HT-29 (cell line): ENCODE data around the gene STK24. TPM values are rescaled to one million over a fixed set of nuclear protein-coding genes. Genes with fewer than 3 reads are reported as not detected.

ENCODE experiments used
- DNase-seq: peaks from one replicate; pipeline ENCODE4 v3.0.0-alpha.2; 2015; ENCODE audit warnings: low spot score
- total RNA-seq: library from RNA; depleted of rRNA; stranded (reverse); fragments of >200 nt; shearing (Covaris generic); gene quantifications from 2 replicates; pipeline ENCODE4 v1.2.3, GENCODE V29; 2014

STK24 gene
- total RNA-seq, 1 experiment from 2014 or later, result 113 TPM

GRCh38 chr13:98475522-98475921, 101.4 kb downstream of the STK24 start:
- DNase-seq, result no peak

GRCh38 chr13:98474761-98475160, 102.1 kb downstream of the STK24 start:
- DNase-seq, result no peak

- DNase-seq, result no peak
Measured at GRCh38 chr13:98474292-98474691, 102.6 kb downstream of the STK24 start.

GRCh38 chr13:98473788-98474144, 103.1 kb downstream of the STK24 start:
- no peak for DNase-seq

GRCh38 chr13:98473135-98473787, 103.6 kb downstream of the STK24 start:
- no peak for DNase-seq

DNA sequence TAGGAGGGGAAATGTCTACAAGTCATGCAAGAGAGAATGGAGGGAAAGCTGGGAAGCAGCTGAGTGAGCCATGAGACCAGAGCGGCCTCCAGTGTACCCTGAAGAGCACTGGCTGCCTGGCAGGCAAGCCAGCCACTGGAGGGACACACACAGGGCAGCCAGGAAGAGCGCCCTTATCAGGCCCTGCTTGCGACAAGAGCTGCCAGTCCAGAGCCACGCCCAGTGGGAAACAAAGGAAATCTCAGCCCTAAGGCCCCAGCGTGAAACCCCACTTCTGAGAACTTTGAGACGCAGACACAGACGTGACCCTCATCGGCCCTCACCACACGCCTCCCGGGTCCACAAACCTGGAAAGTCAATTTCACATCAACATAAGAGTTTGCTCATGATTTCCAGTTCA, 105.0 kb downstream of the STK24 start:
- no peak for DNase-seq

DNA sequence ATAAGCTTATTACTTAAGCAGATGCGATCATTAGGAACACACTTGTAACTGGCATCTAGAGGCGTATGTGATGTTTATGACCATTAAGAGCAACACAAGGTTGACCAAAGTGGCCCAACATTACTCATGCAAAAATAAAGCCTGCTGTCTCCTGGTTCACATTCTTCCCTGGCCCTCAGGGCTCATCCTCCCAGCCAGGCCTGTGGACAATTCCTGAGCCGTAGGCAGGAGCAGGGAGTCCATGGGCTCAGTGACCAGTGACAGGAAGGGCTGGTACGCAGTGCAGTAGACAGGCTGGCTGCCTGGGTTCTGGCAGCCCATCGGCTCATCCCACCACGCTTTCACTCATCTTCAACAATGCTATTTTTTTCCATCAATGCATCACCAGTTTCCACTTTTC, 106.0 kb downstream of the STK24 start:
- no peak for DNase-seq

DNA sequence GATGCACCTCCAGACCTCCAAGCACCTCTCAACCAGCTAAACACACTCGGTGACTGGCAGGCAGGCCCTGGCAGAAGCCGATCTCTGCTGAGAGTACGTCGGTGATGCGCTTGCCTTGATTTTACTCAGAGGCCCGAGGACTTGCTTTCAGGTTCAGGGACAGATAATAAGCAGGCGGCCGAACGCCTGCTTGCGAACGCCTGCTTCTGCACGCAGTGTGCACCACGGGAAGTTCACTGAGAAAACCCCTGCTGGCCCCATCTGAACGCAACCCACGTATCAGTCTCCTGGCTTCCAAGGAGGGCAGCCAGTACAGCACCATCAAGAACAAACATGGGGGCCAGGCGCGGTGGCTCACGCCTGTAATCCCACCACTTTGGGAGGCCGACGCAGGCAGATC, 108.0 kb downstream of the STK24 start:
- DNase-seq, result no peak

- DNase-seq, result peak; percentile 38
Measured at GRCh38 chr13:98468361-98468760, 108.5 kb downstream of the STK24 start.

GRCh38 chr13:98467263-98467985, 109.5 kb downstream of the STK24 start:
- no peak for DNase-seq

GRCh38 chr13:98466634-98467236, 110.2 kb downstream of the STK24 start:
- peak; percentile 76 for DNase-seq

DNA sequence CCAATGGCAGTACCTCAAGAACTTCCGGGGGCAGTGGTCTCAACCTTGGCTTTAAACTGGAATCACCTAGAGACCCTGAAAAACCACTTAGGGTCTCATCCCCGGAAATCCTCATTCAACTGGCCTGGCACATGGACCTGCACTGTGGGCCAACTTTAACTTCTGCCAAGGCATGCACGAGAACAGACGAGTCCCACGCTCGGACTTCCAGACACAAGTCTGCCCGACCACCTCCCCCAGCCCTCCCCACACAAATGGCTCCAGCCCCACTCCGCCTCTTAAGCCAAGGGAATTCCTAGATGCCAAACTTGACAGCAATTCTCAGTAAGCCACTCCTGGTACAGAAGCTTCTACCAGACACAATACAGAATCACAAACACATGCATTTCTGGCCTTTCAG, 114.0 kb downstream of the STK24 start:
- no peak for DNase-seq

DNA sequence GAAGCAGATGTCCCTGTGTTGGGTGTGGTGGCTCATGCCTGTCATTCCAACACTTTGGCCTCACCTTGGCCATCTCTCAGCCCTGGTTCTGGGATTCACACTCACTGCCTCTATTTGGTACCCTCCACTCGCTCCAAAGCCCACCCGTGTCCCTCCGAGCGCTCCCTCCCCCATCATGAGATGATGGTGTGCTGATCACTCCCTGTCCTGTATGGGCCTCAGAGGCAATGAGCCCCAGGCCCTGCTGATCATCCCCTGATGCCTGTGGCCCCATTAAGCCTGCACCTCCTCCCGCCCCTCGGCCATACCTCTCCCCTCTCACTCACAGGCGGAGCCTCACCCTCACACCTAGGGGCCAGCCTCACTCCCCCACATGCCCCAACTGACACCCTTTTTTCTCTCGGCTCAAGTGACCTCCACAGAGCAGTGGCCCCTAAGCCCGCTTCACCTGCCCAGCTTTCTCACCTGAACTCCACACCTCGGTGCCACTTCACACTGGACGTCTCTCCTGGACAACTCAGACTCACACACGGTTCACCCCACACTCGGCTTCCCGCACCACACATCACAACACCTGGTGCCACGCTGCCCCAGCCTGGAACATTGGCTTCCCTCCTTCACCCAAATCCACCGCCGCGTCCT, 114.5 kb downstream of the STK24 start:
- no peak for DNase-seq

DNA sequence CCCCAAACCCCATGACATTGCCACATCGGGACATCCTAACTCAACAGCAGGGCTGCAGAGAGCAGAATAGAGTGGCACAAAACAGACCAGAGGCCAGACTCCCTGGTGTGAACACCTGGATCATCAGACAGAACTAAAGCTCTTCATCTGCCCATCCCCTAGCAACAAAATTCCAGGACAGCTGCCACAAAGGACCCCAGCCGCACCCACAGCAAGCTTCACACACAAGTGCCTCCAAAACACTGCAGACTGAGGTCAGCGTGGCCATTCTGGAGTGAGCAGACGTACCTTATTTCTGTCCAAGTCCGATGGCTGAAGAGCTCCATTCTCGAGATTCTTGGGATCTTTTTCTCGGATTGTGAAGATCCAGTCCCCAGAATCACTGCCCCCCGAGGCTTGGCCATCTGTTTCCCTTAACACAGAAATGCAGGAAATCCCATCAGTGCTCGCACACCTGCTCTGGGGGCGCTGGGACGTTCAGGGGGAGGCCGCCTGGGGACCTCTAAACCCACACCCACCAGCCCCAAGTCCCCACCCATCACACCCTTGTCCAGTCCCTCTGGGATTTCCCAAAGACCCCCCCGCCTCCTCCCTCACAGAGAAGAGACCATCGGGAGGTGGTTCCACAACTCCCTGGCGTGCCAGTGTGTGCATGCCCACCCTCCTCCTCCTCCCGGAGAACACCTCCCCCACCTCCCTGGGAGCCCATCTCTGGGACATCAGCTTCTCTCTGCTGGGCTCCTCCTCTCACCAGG, 115.2 kb downstream of the STK24 start:
- no peak for DNase-seq

DNA sequence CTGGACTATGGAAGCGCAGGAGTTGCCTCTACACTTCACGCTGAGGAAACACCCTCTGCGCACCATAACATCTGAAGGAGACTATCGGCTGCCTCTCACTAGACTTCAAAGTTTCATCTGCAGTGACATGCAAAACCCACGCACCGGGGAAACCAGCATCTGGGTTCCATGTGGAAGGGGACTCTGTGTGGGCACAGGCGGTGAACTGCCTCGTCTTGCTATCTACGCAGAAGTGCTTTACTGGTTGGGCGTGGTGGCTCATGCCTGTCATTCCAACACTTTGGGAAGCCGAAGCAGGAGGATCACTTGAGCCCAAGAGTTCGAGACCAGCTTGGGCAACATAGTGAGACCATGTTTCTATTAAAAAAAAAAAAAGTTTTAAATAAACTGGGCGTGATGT, 116.4 kb downstream of the STK24 start:
- no peak for DNase-seq

DNA sequence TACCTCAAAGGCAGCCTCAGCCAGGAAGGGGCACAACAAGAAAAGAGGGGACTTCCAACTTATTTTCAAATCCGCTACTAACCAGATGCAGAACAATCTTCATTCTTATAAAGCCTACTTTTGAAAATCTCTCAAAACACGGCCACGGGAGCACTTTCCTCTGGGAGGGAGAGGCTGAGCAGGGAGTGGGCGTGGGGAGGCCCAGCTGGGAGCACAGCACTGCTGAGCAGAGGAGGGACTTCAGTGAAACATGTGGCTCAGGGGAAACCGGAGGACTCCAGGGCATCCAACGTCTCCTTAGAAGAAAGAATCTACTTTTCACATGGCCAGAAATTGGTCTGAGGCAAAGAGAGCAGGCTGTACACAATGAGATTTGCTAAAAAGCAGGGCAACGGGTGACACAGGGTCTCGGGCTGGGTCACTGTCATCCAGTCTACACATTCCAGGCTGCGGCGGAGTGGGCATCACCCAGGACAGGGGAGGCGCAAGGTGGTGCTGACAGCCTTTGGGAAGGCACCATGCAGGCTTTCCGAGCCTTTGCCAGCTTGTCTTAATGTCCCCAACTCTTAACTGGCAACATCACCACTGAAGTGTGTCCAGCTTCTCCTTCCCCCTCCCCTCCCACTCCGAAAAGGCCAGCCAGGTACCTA, 117.1 kb downstream of the STK24 start:
- DNase-seq, result no peak

- no peak for DNase-seq
Measured at GRCh38 chr13:98459171-98459681, 117.7 kb downstream of the STK24 start.

GRCh38 chr13:98458431-98458830, 118.5 kb downstream of the STK24 start:
- DNase-seq, result no peak

DNA sequence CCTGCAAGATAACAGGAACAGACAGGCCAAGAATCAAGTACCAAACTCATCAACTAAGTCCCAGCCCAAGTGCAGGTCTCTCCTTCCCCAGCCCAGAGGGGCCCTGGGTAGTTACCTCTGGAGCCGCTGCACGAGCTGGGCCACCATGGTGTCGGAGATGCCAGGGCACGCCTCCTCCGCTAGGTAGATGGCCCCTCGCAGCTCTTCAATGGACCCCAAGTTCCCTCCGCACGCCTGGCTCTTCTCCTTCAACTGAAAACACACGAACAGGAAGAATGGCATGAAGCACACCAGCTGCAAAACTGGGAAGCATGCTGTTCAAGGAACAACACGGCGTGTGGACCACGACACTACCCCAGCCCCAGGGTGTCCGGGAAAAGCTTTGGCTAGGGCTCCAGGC, 119.9 kb downstream of the STK24 start:
- DNase-seq, result no peak

- no peak for DNase-seq
Measured at GRCh38 chr13:98456413-98456845, 120.5 kb downstream of the STK24 start.

DNA sequence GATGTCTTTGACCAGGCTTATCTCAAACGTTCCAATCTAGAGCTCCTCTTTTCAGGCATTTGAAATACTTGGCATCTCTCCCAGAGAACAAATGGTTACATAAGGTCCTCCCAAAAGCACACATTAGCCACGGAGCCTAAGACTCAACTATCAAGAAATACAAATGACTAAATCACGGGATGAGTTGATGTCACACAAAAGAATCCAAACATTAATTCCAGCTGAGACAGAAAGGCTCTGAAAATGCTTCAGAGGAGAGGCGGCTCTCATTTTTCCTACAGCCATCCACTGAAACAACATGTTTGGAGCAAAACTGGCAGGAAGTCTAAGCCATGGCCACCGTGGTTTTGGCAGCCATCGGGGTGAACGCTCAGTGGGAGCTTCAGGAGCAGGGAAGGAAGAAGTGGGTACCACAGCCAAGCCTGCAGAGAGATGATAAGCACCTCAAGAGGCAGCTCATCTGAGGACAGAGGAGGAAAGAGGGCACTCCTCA, 122.5 kb downstream of the STK24 start:
- DNase-seq, result no peak
